Calu3 (cell line): ENCODE data around the gene PKD2L1. TPM values are rescaled to one million over a fixed set of nuclear protein-coding genes. Genes with fewer than 3 reads are reported as not detected.

Experiments
- BruUV-seq: library from RNA; stranded (reverse); fragments of 400-500 nt; replicated peaks from 2 replicates; lab custom pipeline; 2021; lab: Mats Ljungman, UMichigan
- CTCF ChIA-PET: fragments of 300-600 bp; sonication (Branson Sonifier 250); formaldehyde crosslinking; loops from one replicate; lab custom pipeline; 2022; ENCODE audit warnings: antibody characterized with exemption; lab: Charles Lee
- DNase-seq: peaks from one replicate; pipeline ENCODE4 v3.0.0; 2022
- H3K27ac Mint-ChIP-seq: one replicate; pipeline ENCODE4 v1.8.0; 2022; ENCODE audit warnings: mixed read lengths; ENCODE audit not compliant: unreplicated experiment
- H3K27me3 Mint-ChIP-seq: one replicate; pipeline ENCODE4 v1.8.0; 2022; ENCODE audit warnings: mixed read lengths; ENCODE audit not compliant: unreplicated experiment
- H3K36me3 Mint-ChIP-seq: one replicate; pipeline ENCODE4 v1.8.0; 2022; ENCODE audit warnings: mild to moderate bottlenecking, moderate library complexity, mixed read lengths; ENCODE audit not compliant: insufficient read depth, unreplicated experiment
- H3K4me1 Mint-ChIP-seq: one replicate; pipeline ENCODE4 v1.8.0; 2022; ENCODE audit warnings: mild to moderate bottlenecking, low read depth, mixed read lengths; ENCODE audit not compliant: unreplicated experiment
- H3K4me3 Mint-ChIP-seq: one replicate; pipeline ENCODE4 v1.8.0; 2022; ENCODE audit warnings: mild to moderate bottlenecking, low read depth, moderate library complexity, mixed read lengths; ENCODE audit not compliant: unreplicated experiment
- H3K9me3 Mint-ChIP-seq: one replicate; pipeline ENCODE4 v1.8.0; 2022; ENCODE audit warnings: low read depth, mixed read lengths; ENCODE audit not compliant: unreplicated experiment
- intact Hi-C: fragments of 100-400 bp; cut with micrococcal nuclease; formaldehyde crosslinking; loops from one replicate; pipeline ENCODE4 v1.10.0; 2022; ENCODE audit not compliant: unreplicated experiment
- total RNA-seq: library from RNA; stranded (reverse); gene quantifications from 2 replicates; pipeline ENCODE4 v1.2.3, GENCODE V29; 2022
- TF ChIP-seq, protein P1 (sequence below): fragments of 200-600 bp; IDR thresholded peaks from one replicate; pipeline ENCODE4 v1.8.0; 2022; ENCODE audit warnings: antibody characterized with exemption; ENCODE audit not compliant: unreplicated experiment

Gene PKD2L1
- total RNA-seq, 1 experiment from 2014 or later, result not detected

DNA sequence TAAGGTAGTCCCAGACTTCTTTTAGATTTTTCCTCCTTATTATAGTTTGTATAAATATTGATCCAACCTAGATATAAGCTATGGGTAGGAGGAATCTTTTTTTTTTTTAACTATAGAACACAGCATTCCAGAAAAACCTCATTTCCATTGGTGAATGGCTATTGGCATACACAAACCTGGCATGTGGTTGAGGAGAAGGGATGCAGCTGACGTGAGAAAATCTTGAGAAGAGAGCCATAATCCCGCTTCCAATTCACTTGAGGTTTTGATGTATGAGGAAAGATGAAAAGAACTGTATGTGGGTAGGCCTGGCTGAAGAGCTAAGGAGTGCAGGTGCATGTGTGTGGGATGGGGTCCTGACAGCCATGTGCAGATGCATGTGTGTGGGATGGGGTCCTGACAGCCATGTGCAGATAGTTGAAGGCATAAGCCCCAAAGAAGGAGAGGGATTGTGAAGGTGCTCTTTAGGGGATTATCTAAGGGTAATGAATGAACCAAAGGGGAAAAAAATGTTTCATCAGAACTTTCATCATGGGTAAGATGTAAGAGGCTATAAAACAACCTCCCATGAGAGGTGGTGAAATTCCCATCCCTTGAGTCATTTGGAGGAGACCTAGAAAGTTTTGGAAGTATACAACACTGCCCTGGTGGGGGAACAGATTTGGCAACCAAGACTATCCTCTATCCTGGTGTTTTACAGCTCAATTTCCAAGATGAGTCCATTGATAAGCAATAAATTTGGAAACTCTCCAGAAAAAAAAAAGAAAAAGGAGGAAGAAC, 3.8 kb upstream of the PKD2L1 start:
- CTCF ChIA-PET, result no interaction called here
- Mint-ChIP-seq H3K4me1 (no peaks in the 10 kb centered on the region), H3K36me3 (no peaks in the 10 kb centered on the region), H3K27ac (no peak overlapping the region), H3K9me3 (no peaks in the 10 kb centered on the region), H3K4me3 (no peak overlapping the region), H3K27me3 (peaks cover 61% of the 10 kb centered on the region)
- no peak for DNase-seq
- TF ChIP-seq, protein P1, sequence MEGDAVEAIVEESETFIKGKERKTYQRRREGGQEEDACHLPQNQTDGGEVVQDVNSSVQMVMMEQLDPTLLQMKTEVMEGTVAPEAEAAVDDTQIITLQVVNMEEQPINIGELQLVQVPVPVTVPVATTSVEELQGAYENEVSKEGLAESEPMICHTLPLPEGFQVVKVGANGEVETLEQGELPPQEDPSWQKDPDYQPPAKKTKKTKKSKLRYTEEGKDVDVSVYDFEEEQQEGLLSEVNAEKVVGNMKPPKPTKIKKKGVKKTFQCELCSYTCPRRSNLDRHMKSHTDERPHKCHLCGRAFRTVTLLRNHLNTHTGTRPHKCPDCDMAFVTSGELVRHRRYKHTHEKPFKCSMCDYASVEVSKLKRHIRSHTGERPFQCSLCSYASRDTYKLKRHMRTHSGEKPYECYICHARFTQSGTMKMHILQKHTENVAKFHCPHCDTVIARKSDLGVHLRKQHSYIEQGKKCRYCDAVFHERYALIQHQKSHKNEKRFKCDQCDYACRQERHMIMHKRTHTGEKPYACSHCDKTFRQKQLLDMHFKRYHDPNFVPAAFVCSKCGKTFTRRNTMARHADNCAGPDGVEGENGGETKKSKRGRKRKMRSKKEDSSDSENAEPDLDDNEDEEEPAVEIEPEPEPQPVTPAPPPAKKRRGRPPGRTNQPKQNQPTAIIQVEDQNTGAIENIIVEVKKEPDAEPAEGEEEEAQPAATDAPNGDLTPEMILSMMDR, result no peak
- no TSS peak for BruUV-seq
- intact Hi-C loops, result loop anchor here (10.0 kb wide), 1 partner anchor 181 kb away; the partner anchor contains the start of gene SEC31B

DNA sequence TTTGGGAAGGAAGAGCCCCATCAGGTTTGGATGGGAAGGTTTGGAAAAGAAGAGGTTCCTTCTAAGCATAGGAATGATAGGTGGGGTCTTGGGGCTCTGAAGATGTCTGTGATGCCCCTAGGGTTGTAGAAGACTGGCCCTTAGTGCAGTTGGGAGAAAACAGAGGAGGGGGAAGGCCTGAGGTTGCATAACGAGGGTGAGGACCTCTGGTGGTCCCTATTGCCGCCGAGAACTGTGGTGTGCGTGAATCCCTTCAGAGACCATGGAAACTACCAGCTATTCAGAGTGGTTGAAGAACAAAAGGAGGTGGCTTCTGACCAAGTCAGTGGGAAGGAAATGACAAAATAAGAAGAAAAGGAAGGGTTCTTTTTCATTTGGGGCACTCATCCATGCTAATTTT, 3.1 kb upstream of the PKD2L1 start:
- Mint-ChIP-seq H3K4me1 (no peaks in the 10 kb centered on the region), H3K27me3 (peaks cover 69% of the 10 kb centered on the region)

DNA sequence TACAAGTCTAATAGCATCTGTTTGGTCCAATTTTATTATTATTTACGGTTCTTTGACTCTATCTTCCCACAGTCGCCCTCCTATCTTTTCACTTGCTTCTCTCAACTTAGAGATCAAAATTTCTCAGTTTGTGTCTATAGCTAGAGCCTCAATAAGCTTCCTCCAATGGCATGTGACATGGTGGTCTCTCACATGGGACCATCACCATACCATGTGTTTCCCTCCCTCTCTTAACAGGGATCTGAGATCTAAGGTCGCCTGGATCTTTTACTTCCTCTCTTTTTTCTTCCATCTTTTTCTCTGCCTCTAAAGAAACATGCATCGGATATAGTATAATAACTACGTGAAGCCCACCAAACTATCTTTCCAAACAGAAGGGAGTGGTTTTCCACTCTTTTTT, 1.8 kb downstream of the PKD2L1 start:
- TF ChIP-seq, protein P1, result no peak
- intact Hi-C loops, result no loop called here
- CTCF ChIA-PET, result no interaction called here
- no peaks in the 10 kb centered on the region for H3K9me3 Mint-ChIP-seq
- peaks cover 89% of the 10 kb centered on the region for H3K27me3 Mint-ChIP-seq
- H3K27ac Mint-ChIP-seq, result no peak overlapping the region
- no peaks in the 10 kb centered on the region for H3K36me3 Mint-ChIP-seq
- no peak overlapping the region for H3K4me3 Mint-ChIP-seq
- DNase-seq, result no peak
- no TSS peak for BruUV-seq
- no peaks in the 10 kb centered on the region for H3K4me1 Mint-ChIP-seq

More for the DNA sequence above, 3.1 kb upstream of the PKD2L1 start:
- no peak overlapping the region for H3K4me3 Mint-ChIP-seq
- H3K9me3 Mint-ChIP-seq, result no peaks in the 10 kb centered on the region
- H3K27ac Mint-ChIP-seq, result no peak overlapping the region
- intact Hi-C loops, result loop anchor here (10.0 kb wide), 1 partner anchor 182 kb away; the partner anchor contains the start of gene SEC31B
- no peak for DNase-seq
- CTCF ChIA-PET, result no interaction called here
- TF ChIP-seq, protein P1, result no peak
- BruUV-seq, result no TSS peak
- H3K36me3 Mint-ChIP-seq, result no peaks in the 10 kb centered on the region

DNA sequence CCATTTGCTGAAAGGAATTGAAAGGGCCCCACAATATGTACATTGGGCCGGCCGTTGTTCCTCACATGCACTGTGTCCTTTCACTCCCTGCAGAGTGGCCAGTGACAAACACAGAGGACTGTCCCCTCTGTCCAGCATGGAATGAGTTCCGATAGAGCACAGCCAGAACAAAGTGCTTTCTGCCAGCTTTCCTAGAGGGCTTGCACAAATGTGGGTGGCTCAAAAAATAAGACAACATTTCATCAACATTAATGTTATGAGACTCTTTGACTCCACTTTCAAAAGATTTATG, 2.4 kb downstream of the PKD2L1 start:
- Mint-ChIP-seq H3K9me3 (no peaks in the 10 kb centered on the region), H3K36me3 (no peaks in the 10 kb centered on the region), H3K4me3 (no peak overlapping the region), H3K27me3 (peaks cover 83% of the 10 kb centered on the region), H3K4me1 (no peaks in the 10 kb centered on the region), H3K27ac (no peak overlapping the region)
- intact Hi-C loops, result no loop called here
- CTCF ChIA-PET, result no interaction called here
- BruUV-seq, result no TSS peak
- TF ChIP-seq, protein P1, result no peak
- no peak for DNase-seq
